ENCODE data around the gene CNGA3. TPM values are rescaled to one million over a fixed set of nuclear protein-coding genes. Genes with fewer than 3 reads are reported as not detected.

The CNGA3 gene
- total RNA-seq, 1 experiment from 2014 or later = not detected

- no peak overlapping the region for H3K4me3 Mint-ChIP-seq (ENCODE audit: low read depth, unreplicated experiment)
- peaks cover 4% of the 10 kb centered on the region for H3K9me3 Mint-ChIP-seq (ENCODE audit: low read depth, unreplicated experiment)
- no peaks in the 10 kb centered on the region for H3K36me3 Mint-ChIP-seq (ENCODE audit: insufficient read depth, unreplicated experiment)
- H3K4me1 Mint-ChIP-seq (ENCODE audit: low read depth, unreplicated experiment) = no peaks in the 10 kb centered on the region
- H3K27ac Mint-ChIP-seq (ENCODE audit: unreplicated experiment) = no peak overlapping the region
- TF ChIP-seq CTCF (IDR thresholded peaks at IDR 0.05; ENCODE audit: unreplicated experiment) = no peak
- no peak for DNase-seq
- intact Hi-C loops (cut with micrococcal nuclease; ENCODE audit: unreplicated experiment) = no loop called here
- no TSS peak for BruUV-seq (replicated peaks)
- CTCF ChIA-PET = no interaction called here
- peaks cover 70% of the 10 kb centered on the region for H3K27me3 Mint-ChIP-seq (ENCODE audit: unreplicated experiment)
Measured at GRCh38 chr2:98369710-98370239, 23.5 kb downstream of the CNGA3 start.

- Mint-ChIP-seq H3K4me1 (ENCODE audit: low read depth, unreplicated experiment) (no peaks in the 10 kb centered on the region), H3K9me3 (ENCODE audit: low read depth, unreplicated experiment) (peaks cover 4% of the 10 kb centered on the region), H3K27ac (ENCODE audit: unreplicated experiment) (no peak overlapping the region), H3K36me3 (ENCODE audit: insufficient read depth, unreplicated experiment) (no peaks in the 10 kb centered on the region), H3K4me3 (ENCODE audit: low read depth, unreplicated experiment) (no peak overlapping the region), H3K27me3 (ENCODE audit: unreplicated experiment) (peaks cover 78% of the 10 kb centered on the region)
- no TSS peak for BruUV-seq (replicated peaks)
- intact Hi-C loops (cut with micrococcal nuclease; ENCODE audit: unreplicated experiment) = no loop called here
- no peak for TF ChIP-seq CTCF (IDR thresholded peaks at IDR 0.05; ENCODE audit: unreplicated experiment)
- CTCF ChIA-PET = no interaction called here
- DNase-seq = no peak
Measured at GRCh38 chr2:98372121-98372520, 25.9 kb downstream of the CNGA3 start.

- no peak for DNase-seq
- TF ChIP-seq CTCF (IDR thresholded peaks at IDR 0.05; ENCODE audit: unreplicated experiment) = no peak
- Mint-ChIP-seq H3K27ac (ENCODE audit: unreplicated experiment) (no peak overlapping the region), H3K36me3 (ENCODE audit: insufficient read depth, unreplicated experiment) (no peaks in the 10 kb centered on the region), H3K4me3 (ENCODE audit: low read depth, unreplicated experiment) (no peak overlapping the region), H3K4me1 (ENCODE audit: low read depth, unreplicated experiment) (no peaks in the 10 kb centered on the region), H3K9me3 (ENCODE audit: low read depth, unreplicated experiment) (peaks cover 3% of the 10 kb centered on the region), H3K27me3 (ENCODE audit: unreplicated experiment) (peaks cover 78% of the 10 kb centered on the region)
- CTCF ChIA-PET = no interaction called here
- no TSS peak for BruUV-seq (replicated peaks)
- intact Hi-C loops (cut with micrococcal nuclease; ENCODE audit: unreplicated experiment) = no loop called here
Measured at GRCh38 chr2:98372579-98372978, 26.3 kb downstream of the CNGA3 start.

- H3K4me1 Mint-ChIP-seq (ENCODE audit: low read depth, unreplicated experiment) = no peaks in the 10 kb centered on the region
- intact Hi-C loops (cut with micrococcal nuclease; ENCODE audit: unreplicated experiment) = no loop called here
- no TSS peak for BruUV-seq (replicated peaks)
- no peak for DNase-seq
- H3K4me3 Mint-ChIP-seq (ENCODE audit: low read depth, unreplicated experiment) = no peak overlapping the region
- no peak overlapping the region for H3K27ac Mint-ChIP-seq (ENCODE audit: unreplicated experiment)
- CTCF ChIA-PET = no interaction called here
- H3K36me3 Mint-ChIP-seq (ENCODE audit: insufficient read depth, unreplicated experiment) = no peaks in the 10 kb centered on the region
- no peaks in the 10 kb centered on the region for H3K9me3 Mint-ChIP-seq (ENCODE audit: low read depth, unreplicated experiment)
- no peak for TF ChIP-seq CTCF (IDR thresholded peaks at IDR 0.05; ENCODE audit: unreplicated experiment)
- H3K27me3 Mint-ChIP-seq (ENCODE audit: unreplicated experiment) = peaks cover 88% of the 10 kb centered on the region
Measured at GRCh38 chr2:98374286-98374685, 28.0 kb downstream of the CNGA3 start.

All from Calu3 (cell line).